DOHH2 (cell line): ENCODE measurements around the gene SBK1.
"Not testable (repeated sequence)": the region's sequence is repeated elsewhere in the genome, so short reads cannot be mapped to it uniquely, and the experiment has no call there.

Experiments used
- CTCF ChIP-seq: fragments of 200-600 bp; sonication (generic); IDR thresholded peaks from one replicate; pipeline ENCODE4 v1.5.1; 2014; ENCODE audit warnings: antibody characterized with exemption, mild to moderate bottlenecking, low read depth, low read length; ENCODE audit not compliant: poor library complexity, severe bottlenecking
- EZH2phosphoT487 ChIP-seq: fragments of 200-600 bp; sonication (generic); IDR thresholded peaks from 2 replicates; pipeline ENCODE4 v1.6.1; 2017; ENCODE audit warnings: borderline replicate concordance, mild to moderate bottlenecking, antibody characterized with exemption, low read length, moderate library complexity, mixed read lengths

GRCh38 chr16:28249483-28249882, 42.8 kb upstream of the SBK1 start:
- TF ChIP-seq CTCF, EZH2phosphoT487: not testable (repeated sequence)
